ENCODE results near the gene CBS.
"Not testable (repeated sequence)": the region's sequence is repeated elsewhere in the genome, so short reads cannot be mapped to it uniquely, and the experiment has no call there.

DNA sequence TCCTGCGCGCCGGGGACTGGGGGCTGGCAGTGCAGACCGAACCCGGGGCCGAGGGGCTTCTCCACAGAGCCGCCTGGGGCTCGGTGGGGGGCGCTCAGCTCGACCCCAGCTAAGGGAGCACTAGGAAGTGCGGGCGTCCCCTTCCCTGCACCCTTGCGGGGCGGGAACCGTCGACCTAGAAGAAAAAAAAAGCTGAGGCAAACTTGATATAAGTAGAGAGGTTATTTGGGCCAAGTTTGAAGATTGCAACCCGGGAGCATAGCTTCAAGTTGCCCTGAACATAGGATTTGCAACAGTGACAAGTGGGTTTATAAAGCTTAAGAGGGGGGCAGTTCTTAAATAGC lies 32.1 kb upstream of the CBS start:
- TF ChIP-seq, protein P1, sequence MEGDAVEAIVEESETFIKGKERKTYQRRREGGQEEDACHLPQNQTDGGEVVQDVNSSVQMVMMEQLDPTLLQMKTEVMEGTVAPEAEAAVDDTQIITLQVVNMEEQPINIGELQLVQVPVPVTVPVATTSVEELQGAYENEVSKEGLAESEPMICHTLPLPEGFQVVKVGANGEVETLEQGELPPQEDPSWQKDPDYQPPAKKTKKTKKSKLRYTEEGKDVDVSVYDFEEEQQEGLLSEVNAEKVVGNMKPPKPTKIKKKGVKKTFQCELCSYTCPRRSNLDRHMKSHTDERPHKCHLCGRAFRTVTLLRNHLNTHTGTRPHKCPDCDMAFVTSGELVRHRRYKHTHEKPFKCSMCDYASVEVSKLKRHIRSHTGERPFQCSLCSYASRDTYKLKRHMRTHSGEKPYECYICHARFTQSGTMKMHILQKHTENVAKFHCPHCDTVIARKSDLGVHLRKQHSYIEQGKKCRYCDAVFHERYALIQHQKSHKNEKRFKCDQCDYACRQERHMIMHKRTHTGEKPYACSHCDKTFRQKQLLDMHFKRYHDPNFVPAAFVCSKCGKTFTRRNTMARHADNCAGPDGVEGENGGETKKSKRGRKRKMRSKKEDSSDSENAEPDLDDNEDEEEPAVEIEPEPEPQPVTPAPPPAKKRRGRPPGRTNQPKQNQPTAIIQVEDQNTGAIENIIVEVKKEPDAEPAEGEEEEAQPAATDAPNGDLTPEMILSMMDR (IDR thresholded peaks at IDR 0.05; ENCODE audit: low read length): not testable (repeated sequence)
- TF ChIP-seq EZH2phosphoT487 (IDR thresholded peaks at IDR 0.05; ENCODE audit: low read length); EZH2 (optimal IDR thresholded peaks at IDR 0.05; ENCODE audit: low read depth, low read length): not testable (repeated sequence)
